Measurements from ENCODE around the gene FMOD. TPM values are rescaled to one million over a fixed set of nuclear protein-coding genes. Genes with fewer than 3 reads are reported as not detected.

The FMOD gene
- total RNA-seq, 4 donors from 2014 or later, result 67.7 to 173 (median 111) TPM

- no peak overlapping the region for H3K27ac ChIP-seq
- DNase-seq, result no peak
- intact Hi-C loops (cut with DNase I), result loop anchor here (5.0 kb wide), 1 partner anchor 45 kb away; no protein-coding TSS in a partner anchor
Measured at GRCh38 chr1:203382026-203382425, 31.1 kb upstream of the FMOD start.

GRCh38 chr1:203381151-203381751 is 30.3 kb upstream of the FMOD start:
- intact Hi-C loops (cut with DNase I), result loop anchor here (5.0 kb wide), 1 partner anchor 46 kb away; no protein-coding TSS in a partner anchor
- H3K4me1 ChIP-seq, result no peaks in the 10 kb centered on the region
- H3K9me3 ChIP-seq, result no peaks in the 10 kb centered on the region
- 72 to 80% methylated on average over 2 of the region's 2 CpGs for WGBS, 2 donors
- no peak for DNase-seq
- H3K4me3 ChIP-seq (replicated peaks in 1 of 3), result no peak overlapping the region
- TF ChIP-seq CTCF (IDR thresholded peaks at IDR 0.05) (no peak), POLR2A (IDR thresholded peaks at IDR 0.05) (no peak)
- no peak overlapping the region for H3K27ac ChIP-seq
- H3K36me3 ChIP-seq, result no peaks in the 10 kb centered on the region
- no peaks in the 10 kb centered on the region for H3K27me3 ChIP-seq

More at GRCh38 chr1:203382026-203382425, 31.1 kb upstream of the FMOD start:
- no peaks in the 10 kb centered on the region for H3K4me1 ChIP-seq
- no peak for TF ChIP-seq CTCF (IDR thresholded peaks at IDR 0.05)
- TF ChIP-seq POLR2A (IDR thresholded peaks at IDR 0.05), result no peak
- WGBS, 2 donors, result 90 to 91% methylated on average over 1 of the region's 1 CpG
- H3K27me3 ChIP-seq, result no peaks in the 10 kb centered on the region
- no peaks in the 10 kb centered on the region for H3K36me3 ChIP-seq
- H3K9me3 ChIP-seq, result no peaks in the 10 kb centered on the region
- H3K4me3 ChIP-seq (replicated peaks in 1 of 3), result no peak overlapping the region

GRCh38 chr1:203380420-203381150 is 29.7 kb upstream of the FMOD start:
- H3K27me3 ChIP-seq, result no peaks in the 10 kb centered on the region
- H3K9me3 ChIP-seq, result no peaks in the 10 kb centered on the region
- H3K4me3 ChIP-seq (replicated peaks in 1 of 3), result no peak overlapping the region
- no peak for TF ChIP-seq CTCF (IDR thresholded peaks at IDR 0.05)
- TF ChIP-seq POLR2A (IDR thresholded peaks at IDR 0.05), result no peak
- H3K27ac ChIP-seq, result no peak overlapping the region
- no peaks in the 10 kb centered on the region for H3K4me1 ChIP-seq
- intact Hi-C loops (cut with DNase I), result loop anchor here (5.0 kb wide), 1 partner anchor 47 kb away; no protein-coding TSS in a partner anchor
- no peaks in the 10 kb centered on the region for H3K36me3 ChIP-seq
- DNase-seq, result no peak
- 83% methylated on average over 4 of the region's 4 CpGs for whole genome bisulfite sequencing, 2 donors

GRCh38 chr1:203379825-203380224 is 28.9 kb upstream of the FMOD start:
- no peaks in the 10 kb centered on the region for H3K36me3 ChIP-seq
- H3K4me1 ChIP-seq, result no peaks in the 10 kb centered on the region
- 59 to 75% methylated on average over 1 of the region's 1 CpG for WGBS, 2 donors
- intact Hi-C loops (cut with DNase I), result loop anchor here (5.0 kb wide), 1 partner anchor 47 kb away; no protein-coding TSS in a partner anchor
- no peaks in the 10 kb centered on the region for H3K27me3 ChIP-seq
- TF ChIP-seq CTCF (IDR thresholded peaks at IDR 0.05) (no peak), POLR2A (IDR thresholded peaks at IDR 0.05) (no peak)
- no peaks in the 10 kb centered on the region for H3K9me3 ChIP-seq
- no peak overlapping the region for H3K27ac ChIP-seq
- no peak overlapping the region for H3K4me3 ChIP-seq (replicated peaks in 1 of 3)
- no peak for DNase-seq

Measured in thyroid gland (tissue), 4 donors.